Endothelial cell (in vitro differentiated cells): ENCODE measurements around the gene FRS3. TPM values are rescaled to one million over a fixed set of nuclear protein-coding genes. Genes with fewer than 3 reads are reported as not detected.
"Not testable (repeated sequence)": the region's sequence is repeated elsewhere in the genome, so short reads cannot be mapped to it uniquely, and the experiment has no call there.

ENCODE experiments used
- DNase-seq: peaks from one replicate; pipeline ENCODE4 v3.0.0; 2021; ENCODE audit warnings: low spot score
- H3K27ac Mint-ChIP-seq: one replicate; pipeline ENCODE4 v1.8.0; 2021; ENCODE audit warnings: mixed read lengths, inconsistent platforms; ENCODE audit not compliant: unreplicated experiment
- H3K27me3 Mint-ChIP-seq: one replicate; pipeline ENCODE4 v1.8.0; 2021; ENCODE audit warnings: mild to moderate bottlenecking, moderate library complexity, mixed read lengths, inconsistent platforms; ENCODE audit not compliant: unreplicated experiment
- H3K36me3 Mint-ChIP-seq: one replicate; pipeline ENCODE4 v1.8.0; 2021; ENCODE audit warnings: mild to moderate bottlenecking, low read depth, mixed read lengths, inconsistent platforms; ENCODE audit not compliant: unreplicated experiment
- H3K4me1 Mint-ChIP-seq: one replicate; pipeline ENCODE4 v1.8.0; 2021; ENCODE audit warnings: mild to moderate bottlenecking, mixed read lengths, inconsistent platforms; ENCODE audit not compliant: unreplicated experiment
- H3K4me3 Mint-ChIP-seq: one replicate; pipeline ENCODE4 v1.8.0; 2021; ENCODE audit warnings: mild to moderate bottlenecking, mixed read lengths, inconsistent platforms; ENCODE audit not compliant: unreplicated experiment
- H3K9me3 Mint-ChIP-seq: one replicate; pipeline ENCODE4 v1.8.0; 2021; ENCODE audit warnings: mixed read lengths, inconsistent platforms; ENCODE audit not compliant: unreplicated experiment
- CTCF ChIP-seq: fragments of 200-600 bp; sonication (generic); IDR thresholded peaks from one replicate; pipeline ENCODE4 v1.5.0; 2021; ENCODE audit warnings: antibody characterized with exemption; ENCODE audit not compliant: unreplicated experiment
- total RNA-seq: library from RNA; stranded (reverse); fragmentation: NEBNext Ultra II Directional; extraction: Animal tissue kit (Norgen Biotek cat#: 25700); gene quantifications from one replicate; pipeline ENCODE4 v1.2.1, GENCODE V29; 2021; ENCODE audit not compliant: unreplicated experiment

Gene FRS3
- total RNA-seq, 1 donor from 2014 or later, result 8.8 TPM

- DNase-seq, result no peak
- no peaks in the 10 kb centered on the region for H3K9me3 Mint-ChIP-seq
- H3K27ac Mint-ChIP-seq, result peak overlapping the region; percentile 78
- peaks cover 33% of the 10 kb centered on the region for H3K4me1 Mint-ChIP-seq
- peaks cover 23% of the 10 kb centered on the region for H3K36me3 Mint-ChIP-seq
- no peak overlapping the region for H3K4me3 Mint-ChIP-seq
- no peak for TF ChIP-seq CTCF
- H3K27me3 Mint-ChIP-seq, result peaks cover 3% of the 10 kb centered on the region
These were observed 10.3 kb downstream of the FRS3 start for GRCh38 chr6:41769376-41769775.

GRCh38 chr6:41768545-41769308 is 11.0 kb downstream of the FRS3 start:
- H3K36me3 Mint-ChIP-seq, result peaks cover 19% of the 10 kb centered on the region
- H3K4me1 Mint-ChIP-seq, result peaks cover 33% of the 10 kb centered on the region
- H3K27me3 Mint-ChIP-seq, result peaks cover 3% of the 10 kb centered on the region
- TF ChIP-seq CTCF, result no peak
- H3K4me3 Mint-ChIP-seq, result no peak overlapping the region
- peak overlapping the region; percentile 78 for H3K27ac Mint-ChIP-seq
- no peaks in the 10 kb centered on the region for H3K9me3 Mint-ChIP-seq
- no peak for DNase-seq

GRCh38 chr6:41767112-41767833 is 12.4 kb downstream of the FRS3 start:
- peak overlapping the region; percentile 24 for H3K27ac Mint-ChIP-seq
- no peaks in the 10 kb centered on the region for H3K9me3 Mint-ChIP-seq
- H3K36me3 Mint-ChIP-seq, result peaks cover 15% of the 10 kb centered on the region
- peaks cover 3% of the 10 kb centered on the region for H3K27me3 Mint-ChIP-seq
- no peak overlapping the region for H3K4me3 Mint-ChIP-seq
- H3K4me1 Mint-ChIP-seq, result peaks cover 33% of the 10 kb centered on the region
- no peak for TF ChIP-seq CTCF
- no peak for DNase-seq

GRCh38 chr6:41766043-41766664 is 13.5 kb downstream of the FRS3 start:
- H3K9me3 Mint-ChIP-seq, H3K27me3 Mint-ChIP-seq, H3K27ac Mint-ChIP-seq, H3K4me3 Mint-ChIP-seq, DNase-seq, H3K36me3 Mint-ChIP-seq: not testable (repeated sequence)
- peaks cover 31% of the 10 kb centered on the region for H3K4me1 Mint-ChIP-seq

- peaks cover 3% of the 10 kb centered on the region for H3K27me3 Mint-ChIP-seq
- no peak for TF ChIP-seq CTCF
- peaks cover 4% of the 10 kb centered on the region for H3K36me3 Mint-ChIP-seq
- H3K4me3 Mint-ChIP-seq, result no peak overlapping the region
- no peak for DNase-seq
- no peak overlapping the region for H3K27ac Mint-ChIP-seq
- H3K4me1 Mint-ChIP-seq, result peaks cover 21% of the 10 kb centered on the region
- no peaks in the 10 kb centered on the region for H3K9me3 Mint-ChIP-seq
These were observed 16.2 kb downstream of the FRS3 start for GRCh38 chr6:41763470-41763869.
